Measurements from ENCODE around the gene SUMO2. TPM values are rescaled to one million over a fixed set of nuclear protein-coding genes. Genes with fewer than 3 reads are reported as not detected.
A peak's percentile ranks its signal among the peaks of the same experiment; 100 is the strongest.

Gene SUMO2
- total and polyA plus RNA-seq, 9 of the 15 experiments (the other 6 are each of a cell fraction or from before 2014, with no cell fraction given), result 157 to 733 (median 419) TPM

DNA sequence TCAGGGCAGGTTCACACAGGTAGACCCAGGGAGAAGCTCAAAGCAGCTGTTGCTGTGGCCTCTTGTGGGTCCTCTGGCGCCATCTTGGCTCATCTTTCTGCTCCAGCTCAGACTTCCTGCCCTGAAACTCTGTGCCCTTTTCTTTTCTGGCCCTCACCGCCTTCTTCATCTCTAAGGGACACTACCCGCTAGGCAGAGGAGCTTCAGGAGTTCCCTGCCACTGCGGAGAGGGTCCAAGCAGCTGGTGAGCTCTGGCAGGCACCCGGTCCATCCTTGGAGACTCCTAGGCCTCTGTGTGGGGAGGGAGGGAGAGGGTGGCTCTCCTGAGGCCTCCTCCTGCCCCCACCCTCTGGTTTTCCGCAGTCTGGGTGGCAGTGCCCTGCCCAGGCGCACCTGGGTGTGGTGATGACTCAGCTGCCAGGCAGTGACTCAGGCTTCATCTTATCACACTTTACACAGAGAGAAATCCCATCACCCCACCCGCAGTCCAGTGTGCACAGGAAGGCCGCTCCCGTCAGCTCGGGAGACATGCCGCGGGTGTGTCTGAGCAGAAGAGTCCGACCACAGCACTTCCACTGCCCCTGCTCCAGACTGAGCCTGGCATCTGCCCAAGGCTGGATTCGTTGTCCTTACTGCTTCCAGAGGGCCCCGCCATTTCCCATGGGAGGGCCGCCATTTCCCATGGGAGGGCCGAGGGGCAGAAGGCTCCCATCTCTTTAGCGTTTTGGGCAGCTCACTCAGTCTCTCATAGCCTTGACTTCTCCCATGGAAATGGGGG is 58.5 kb downstream of the SUMO2 start (continued):
- no peak for TF ChIP-seq NCOA4 (IDR thresholded peaks at IDR 0.05; ENCODE audit: partially characterized antibody)
- TF ChIP-seq ELF4 (CRISPR knock-in tag; IDR thresholded peaks at IDR 0.05), result peak; percentile 62; the same call in 1 of the 2 replicates
- TF ChIP-seq, protein P1, sequence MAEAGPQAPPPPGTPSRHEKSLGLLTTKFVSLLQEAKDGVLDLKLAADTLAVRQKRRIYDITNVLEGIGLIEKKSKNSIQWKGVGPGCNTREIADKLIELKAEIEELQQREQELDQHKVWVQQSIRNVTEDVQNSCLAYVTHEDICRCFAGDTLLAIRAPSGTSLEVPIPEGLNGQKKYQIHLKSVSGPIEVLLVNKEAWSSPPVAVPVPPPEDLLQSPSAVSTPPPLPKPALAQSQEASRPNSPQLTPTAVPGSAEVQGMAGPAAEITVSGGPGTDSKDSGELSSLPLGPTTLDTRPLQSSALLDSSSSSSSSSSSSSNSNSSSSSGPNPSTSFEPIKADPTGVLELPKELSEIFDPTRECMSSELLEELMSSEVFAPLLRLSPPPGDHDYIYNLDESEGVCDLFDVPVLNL (CRISPR knock-in tag; IDR thresholded peaks at IDR 0.05; ENCODE audit: low read depth), result no peak
- no peak for TF ChIP-seq SRSF1 (IDR thresholded peaks at IDR 0.05; ENCODE audit: low read depth, low read length)
- TF ChIP-seq SAFB (IDR thresholded peaks at IDR 0.05; ENCODE audit: borderline replicate concordance, low read depth, low read length), result no peak
- TF ChIP-seq, protein P2, sequence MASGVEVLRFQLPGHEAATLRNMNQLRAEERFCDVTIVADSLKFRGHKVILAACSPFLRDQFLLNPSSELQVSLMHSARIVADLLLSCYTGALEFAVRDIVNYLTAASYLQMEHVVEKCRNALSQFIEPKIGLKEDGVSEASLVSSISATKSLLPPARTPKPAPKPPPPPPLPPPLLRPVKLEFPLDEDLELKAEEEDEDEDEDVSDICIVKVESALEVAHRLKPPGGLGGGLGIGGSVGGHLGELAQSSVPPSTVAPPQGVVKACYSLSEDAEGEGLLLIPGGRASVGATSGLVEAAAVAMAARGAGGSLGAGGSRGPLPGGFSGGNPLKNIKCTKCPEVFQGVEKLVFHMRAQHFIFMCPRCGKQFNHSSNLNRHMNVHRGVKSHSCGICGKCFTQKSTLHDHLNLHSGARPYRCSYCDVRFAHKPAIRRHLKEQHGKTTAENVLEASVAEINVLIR (CRISPR knock-in tag; IDR thresholded peaks at IDR 0.05), result no peak; the same call in 1 of the 2 replicates
- TF ChIP-seq MXI1 (IDR thresholded peaks at IDR 0.05; ENCODE audit: low read depth, low read length), result no peak
- no peak for TF ChIP-seq PHB2 (IDR thresholded peaks at IDR 0.05; ENCODE audit: low read depth)
- peak; percentile 10; the same call in 1 of the 2 replicates for TF ChIP-seq MEF2D (tag; conservative IDR thresholded peaks at IDR 0.05; ENCODE audit: low read depth)
- no peak for TF ChIP-seq ARHGAP35 (IDR thresholded peaks at IDR 0.05; ENCODE audit: partially characterized antibody)
- TF ChIP-seq TAF1 (IDR thresholded peaks at IDR 0.05; ENCODE audit: control insufficient read depth, extremely low read depth, insufficient read depth, low read length, severe bottlenecking), result peak; percentile 53
- no peak for TF ChIP-seq PRMT5 (CRISPR knock-in tag; IDR thresholded peaks at IDR 0.05)
- TF ChIP-seq, protein P3, sequence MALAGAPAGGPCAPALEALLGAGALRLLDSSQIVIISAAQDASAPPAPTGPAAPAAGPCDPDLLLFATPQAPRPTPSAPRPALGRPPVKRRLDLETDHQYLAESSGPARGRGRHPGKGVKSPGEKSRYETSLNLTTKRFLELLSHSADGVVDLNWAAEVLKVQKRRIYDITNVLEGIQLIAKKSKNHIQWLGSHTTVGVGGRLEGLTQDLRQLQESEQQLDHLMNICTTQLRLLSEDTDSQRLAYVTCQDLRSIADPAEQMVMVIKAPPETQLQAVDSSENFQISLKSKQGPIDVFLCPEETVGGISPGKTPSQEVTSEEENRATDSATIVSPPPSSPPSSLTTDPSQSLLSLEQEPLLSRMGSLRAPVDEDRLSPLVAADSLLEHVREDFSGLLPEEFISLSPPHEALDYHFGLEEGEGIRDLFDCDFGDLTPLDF (CRISPR knock-in tag; IDR thresholded peaks at IDR 0.05), result no peak
- TF ChIP-seq SLC30A9 (CRISPR knock-in tag; IDR thresholded peaks at IDR 0.05), result no peak
- TF ChIP-seq, protein P4, sequence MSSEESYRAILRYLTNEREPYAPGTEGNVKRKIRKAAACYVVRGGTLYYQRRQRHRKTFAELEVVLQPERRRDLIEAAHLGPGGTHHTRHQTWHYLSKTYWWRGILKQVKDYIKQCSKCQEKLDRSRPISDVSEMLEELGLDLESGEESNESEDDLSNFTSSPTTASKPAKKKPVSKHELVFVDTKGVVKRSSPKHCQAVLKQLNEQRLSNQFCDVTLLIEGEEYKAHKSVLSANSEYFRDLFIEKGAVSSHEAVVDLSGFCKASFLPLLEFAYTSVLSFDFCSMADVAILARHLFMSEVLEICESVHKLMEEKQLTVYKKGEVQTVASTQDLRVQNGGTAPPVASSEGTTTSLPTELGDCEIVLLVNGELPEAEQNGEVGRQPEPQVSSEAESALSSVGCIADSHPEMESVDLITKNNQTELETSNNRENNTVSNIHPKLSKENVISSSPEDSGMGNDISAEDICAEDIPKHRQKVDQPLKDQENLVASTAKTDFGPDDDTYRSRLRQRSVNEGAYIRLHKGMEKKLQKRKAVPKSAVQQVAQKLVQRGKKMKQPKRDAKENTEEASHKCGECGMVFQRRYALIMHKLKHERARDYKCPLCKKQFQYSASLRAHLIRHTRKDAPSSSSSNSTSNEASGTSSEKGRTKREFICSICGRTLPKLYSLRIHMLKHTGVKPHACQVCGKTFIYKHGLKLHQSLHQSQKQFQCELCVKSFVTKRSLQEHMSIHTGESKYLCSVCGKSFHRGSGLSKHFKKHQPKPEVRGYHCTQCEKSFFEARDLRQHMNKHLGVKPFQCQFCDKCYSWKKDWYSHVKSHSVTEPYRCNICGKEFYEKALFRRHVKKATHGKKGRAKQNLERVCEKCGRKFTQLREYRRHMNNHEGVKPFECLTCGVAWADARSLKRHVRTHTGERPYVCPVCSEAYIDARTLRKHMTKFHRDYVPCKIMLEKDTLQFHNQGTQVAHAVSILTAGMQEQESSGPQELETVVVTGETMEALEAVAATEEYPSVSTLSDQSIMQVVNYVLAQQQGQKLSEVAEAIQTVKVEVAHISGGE (CRISPR knock-in tag; IDR thresholded peaks at IDR 0.05), result peak; percentile 65 to 95 (median 83); a peak in 4 of 6 replicates
- no peak for TF ChIP-seq MED1 (CRISPR knock-in tag; IDR thresholded peaks at IDR 0.05; ENCODE audit: borderline replicate concordance)
- TF ChIP-seq POLR2G (IDR thresholded peaks at IDR 0.05; ENCODE audit: low read depth, low read length), result peak; percentile 76
- no peak for TF ChIP-seq ZNF274 (IDR thresholded peaks at IDR 0.05; ENCODE audit: borderline replicate concordance, low read depth, low read length)
- peak; percentile 52; the same call in 1 of the 2 replicates for TF ChIP-seq ZSCAN32 (CRISPR knock-in tag; IDR thresholded peaks at IDR 0.05)
- no peak for TF ChIP-seq RFX5 (IDR thresholded peaks at IDR 0.05; ENCODE audit: low read depth, low read length)
- peak; percentile 88 for TF ChIP-seq ZNF175 (CRISPR knock-in tag; IDR thresholded peaks at IDR 0.05; ENCODE audit: low read depth)

All from K562 (cell line).